NB4 (cell line): ENCODE measurements around the gene DENND4C.

Experiments used
- CTCF ChIP-seq: IDR thresholded peaks from one replicate; pipeline ENCODE4 v1.5.1; 2012; ENCODE audit warnings: low read depth, low read length
- POLR2A ChIP-seq: IDR thresholded peaks from 2 replicates; pipeline ENCODE4 v1.6.1; 2011; ENCODE audit warnings: mild to moderate bottlenecking; ENCODE audit not compliant: insufficient read length; ENCODE audit errors: extremely low read depth

- no peak for TF ChIP-seq POLR2A
- TF ChIP-seq CTCF = no peak
Observed at GRCh38 chr9:19255112-19255511, 24.6 kb downstream of the DENND4C start.
